Left renal pelvis (tissue), 4 donors: ENCODE results near the gene EFHB. TPM values are rescaled to one million over a fixed set of nuclear protein-coding genes. Genes with fewer than 3 reads are reported as not detected.
A peak's percentile ranks its signal among the peaks of the same experiment; 100 is the strongest.
"Not testable (repeated sequence)": the region's sequence is repeated elsewhere in the genome, so short reads cannot be mapped to it uniquely, and the experiment has no call there.

Experiments
- DNase-seq, 4 donors: peaks; one replicate each; pipeline ENCODE4 v3.0.0-alpha.2; 2013; ENCODE audit warnings: low read depth in 4 of 4, low spot score in 3 of 4
- polyA plus RNA-seq, 4 donors: library from polyadenylated mRNA; unstranded; fragments of 120-200 nt; gene quantifications; one replicate each; pipeline ENCODE4 v1.2.1, GENCODE V29; 2013; ENCODE audit not compliant: insufficient read length in 4 of 4

The EFHB gene
- polyA plus RNA-seq, 4 donors = 0.42 to 7.1 (median 3.2) TPM

- no peak for DNase-seq
Observed at GRCh38 chr3:19931767-19932188, 2.2 kb downstream of the EFHB start.

GRCh38 chr3:19931180-19931692 lies 2.8 kb downstream of the EFHB start:
- DNase-seq = no peak

- DNase-seq = no peak
Observed at GRCh38 chr3:19920401-19921080, 13.5 kb downstream of the EFHB start.

GRCh38 chr3:19917167-19917566 lies 16.9 kb downstream of the EFHB start:
- DNase-seq = no peak

- DNase-seq = no peak
Observed at GRCh38 chr3:19911452-19911851, 22.6 kb downstream of the EFHB start.

- no peak for DNase-seq
Observed at GRCh38 chr3:19907523-19907922, 26.5 kb downstream of the EFHB start.

GRCh38 chr3:19903649-19904048 lies 30.4 kb downstream of the EFHB start:
- no peak for DNase-seq

- DNase-seq = no peak
Observed at GRCh38 chr3:19901918-19902317, 32.1 kb downstream of the EFHB start.

- no peak for DNase-seq
Observed at GRCh38 chr3:19901337-19901736, 32.7 kb downstream of the EFHB start.

GRCh38 chr3:19899833-19900232 lies 34.2 kb downstream of the EFHB start:
- DNase-seq = not testable (repeated sequence)

GRCh38 chr3:19899264-19899663 lies 34.8 kb downstream of the EFHB start:
- DNase-seq = no peak

- DNase-seq = no peak
Observed at GRCh38 chr3:19898721-19899120, 35.3 kb downstream of the EFHB start.

- no peak for DNase-seq
Observed at GRCh38 chr3:19891740-19892139, 42.3 kb downstream of the EFHB start.

- DNase-seq = no peak
Observed at GRCh38 chr3:19888428-19889152, 45.4 kb downstream of the EFHB start.

- DNase-seq = not testable (repeated sequence)
Observed at GRCh38 chr3:19887122-19887521, 46.9 kb downstream of the EFHB start.

- no peak for DNase-seq
Observed at GRCh38 chr3:19886404-19886803, 47.6 kb downstream of the EFHB start.

- no peak for DNase-seq
Observed at GRCh38 chr3:19885468-19885867, 48.5 kb downstream of the EFHB start.

- DNase-seq = no peak
Observed at GRCh38 chr3:19881852-19882251, 52.2 kb downstream of the EFHB start.

GRCh38 chr3:19881036-19881435 lies 53.0 kb downstream of the EFHB start:
- DNase-seq = no peak

GRCh38 chr3:19877656-19878055 lies 56.4 kb downstream of the EFHB start:
- DNase-seq = no peak

- peak in 3 of 4 donors; percentile 41 to 52 (median 46) for DNase-seq
Observed at GRCh38 chr3:19866751-19867347, 67.2 kb downstream of the EFHB start.

- DNase-seq = not testable (repeated sequence)
Observed at GRCh38 chr3:19855318-19855717, 78.7 kb downstream of the EFHB start.
